ENCODE data around the gene CCDC12.
"Not testable (repeated sequence)": the region's sequence is repeated elsewhere in the genome, so short reads cannot be mapped to it uniquely, and the experiment has no call there.

CCDC12 gene

DNA sequence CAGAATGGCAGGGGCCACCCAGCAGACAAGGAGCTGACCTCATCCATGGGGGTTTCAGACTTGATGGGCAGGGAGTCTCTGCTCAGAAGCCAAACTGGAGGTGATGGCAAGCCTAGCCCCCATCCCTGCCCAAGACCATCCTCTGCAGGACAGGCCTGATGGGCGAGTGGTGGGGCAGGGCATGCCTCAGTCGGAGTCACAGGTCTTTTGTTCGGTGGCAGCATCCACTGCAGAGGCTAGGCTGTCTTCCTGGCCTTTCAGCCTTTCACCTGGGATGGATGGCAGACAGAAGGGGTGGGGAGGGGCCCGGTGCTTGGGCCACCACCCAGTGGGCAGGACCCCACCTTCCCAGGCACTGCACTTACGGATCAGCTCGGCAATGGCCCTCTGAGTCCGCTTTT lies 54.7 kb downstream of the CCDC12 start:
- no peak for FAIRE-seq

DNA sequence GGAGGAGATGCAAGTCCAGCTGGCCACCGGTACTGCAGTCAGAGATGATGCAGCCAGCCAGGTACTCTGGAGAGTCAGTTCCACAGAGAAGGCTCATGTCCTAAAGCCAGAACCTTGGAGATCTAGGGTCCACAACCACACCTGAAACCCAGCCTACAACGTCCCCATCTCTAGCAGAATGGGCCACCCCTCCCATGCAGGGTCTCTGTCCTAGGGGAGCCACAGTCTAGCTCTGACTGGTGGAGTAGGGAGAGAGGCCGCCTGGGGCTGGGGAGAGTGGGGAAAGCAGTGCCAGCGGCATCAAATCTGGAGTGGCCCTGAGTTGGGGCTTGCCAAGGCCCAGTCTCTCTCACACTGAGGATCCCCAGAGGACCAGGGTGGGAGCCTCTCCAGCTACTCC lies 55.5 kb downstream of the CCDC12 start:
- FAIRE-seq: no peak

DNA sequence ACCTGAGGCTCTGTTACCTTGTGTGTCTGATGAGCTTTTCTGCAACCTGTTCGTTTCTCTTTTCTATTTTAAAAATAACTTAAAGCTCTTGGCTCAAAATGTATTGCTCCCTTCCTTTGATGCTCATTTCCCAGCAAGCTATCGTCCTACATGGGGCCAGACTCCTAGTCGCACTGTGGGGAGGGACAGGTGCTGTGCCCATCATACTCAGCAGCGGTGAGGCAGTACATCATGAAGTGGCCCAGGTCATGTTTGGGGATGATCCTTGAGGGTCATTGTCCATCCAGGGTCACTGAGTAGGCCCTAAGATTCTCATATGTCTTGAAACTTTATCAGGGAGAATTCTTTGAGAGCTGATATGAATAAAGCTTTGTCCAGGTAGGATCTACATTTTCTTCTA lies 57.9 kb downstream of the CCDC12 start:
- FAIRE-seq: no peak

DNA sequence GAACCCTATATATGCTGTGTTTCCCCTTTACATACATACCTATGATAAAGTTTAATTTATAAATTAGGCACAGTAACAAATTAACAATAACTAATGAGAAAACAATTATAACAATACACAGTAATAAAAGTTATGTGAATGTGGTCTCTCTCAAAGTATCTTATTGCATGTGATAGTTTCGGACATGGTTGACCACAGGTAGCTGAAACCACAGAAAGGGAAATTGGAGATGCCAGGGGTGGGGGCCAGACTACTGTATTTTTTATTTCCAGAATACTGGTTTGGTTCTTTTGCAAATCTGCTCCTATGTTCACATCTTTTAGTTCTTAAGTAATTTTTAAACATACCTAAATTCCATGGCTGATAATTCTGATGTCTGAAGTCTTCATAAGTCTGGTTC lies 58.3 kb downstream of the CCDC12 start:
- no peak for FAIRE-seq

DNA sequence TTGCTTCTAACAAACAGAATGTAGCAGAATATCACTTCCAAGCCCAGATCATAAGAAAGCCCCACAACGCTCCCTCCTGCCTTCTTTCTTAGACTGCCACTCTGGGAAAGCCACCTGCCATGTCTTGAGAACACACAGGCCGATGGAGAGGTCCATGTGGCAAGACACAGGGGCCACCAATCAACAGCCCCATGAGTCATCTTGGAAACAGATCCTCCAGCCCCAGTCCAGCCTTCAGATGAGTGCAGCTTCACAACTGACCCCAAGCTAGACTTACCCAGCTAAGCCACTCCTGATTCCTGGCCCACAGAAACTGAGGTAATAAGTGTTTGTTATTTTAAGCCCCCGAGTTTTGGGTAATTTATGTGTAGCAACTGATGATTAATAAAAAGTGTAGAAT lies 59.3 kb downstream of the CCDC12 start:
- no peak for FAIRE-seq

DNA sequence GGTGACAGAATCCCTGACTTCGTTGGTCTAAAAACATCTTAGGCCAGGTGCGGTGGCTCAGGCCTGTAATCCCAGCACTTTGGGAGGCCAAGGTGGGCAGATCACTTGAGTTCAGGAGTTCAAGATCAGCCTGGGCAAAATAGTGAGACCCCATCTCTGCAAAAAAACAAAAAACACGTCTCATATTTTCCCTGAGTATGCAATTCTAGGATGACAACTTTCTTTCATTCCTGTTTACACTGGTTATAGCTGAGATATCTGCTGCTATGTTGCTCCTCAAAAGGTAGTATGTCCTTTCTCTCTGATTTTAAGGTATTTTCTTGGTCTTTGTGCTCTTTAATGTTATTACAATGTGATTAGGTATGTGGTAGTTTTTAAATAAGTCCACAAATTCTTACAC lies 59.7 kb downstream of the CCDC12 start:
- no peak for FAIRE-seq

DNA sequence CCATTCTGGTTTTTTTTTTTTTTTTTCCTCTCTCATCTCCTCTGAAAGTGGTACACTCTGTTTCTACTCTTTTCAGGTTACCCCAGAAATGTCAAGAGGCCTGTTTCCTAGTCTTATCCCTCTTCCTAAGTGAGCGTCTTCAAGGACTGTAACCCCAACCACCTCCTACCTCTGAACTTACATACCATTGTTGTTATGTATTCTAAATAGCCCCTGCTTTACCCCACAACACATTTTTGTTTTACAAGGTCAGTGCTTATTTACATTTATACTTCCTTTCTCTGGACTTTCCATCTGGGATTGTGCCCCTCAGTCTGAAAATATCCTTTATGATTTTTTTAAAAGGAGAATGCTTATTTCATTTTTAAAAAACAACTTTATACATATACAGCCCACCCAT lies 60.3 kb downstream of the CCDC12 start:
- FAIRE-seq: no peak

DNA sequence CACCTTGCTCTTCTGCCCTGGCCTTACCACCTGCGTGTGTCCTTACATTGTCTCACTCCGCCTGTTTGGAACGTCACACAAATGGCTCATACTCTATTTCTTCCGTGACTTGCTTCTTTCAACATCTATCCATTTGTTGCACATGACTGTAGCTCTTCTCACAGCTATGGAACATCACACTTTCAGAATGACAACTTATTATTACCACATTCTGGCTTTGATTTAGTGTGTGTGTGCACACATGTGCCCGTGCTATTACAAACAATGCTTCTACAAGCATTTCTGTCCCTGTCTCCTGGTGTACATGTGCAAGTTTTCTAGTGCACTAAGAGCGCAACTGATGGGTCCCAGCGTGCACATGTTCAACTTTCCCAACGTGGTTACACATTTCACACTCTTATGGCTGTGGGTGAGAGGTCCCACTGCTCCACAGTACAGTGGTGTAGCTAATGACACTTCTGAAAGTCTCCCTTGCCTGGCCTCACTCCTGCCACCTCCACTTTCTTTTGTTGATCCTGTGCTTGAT lies 61.2 kb downstream of the CCDC12 start:
- FAIRE-seq: no peak

DNA sequence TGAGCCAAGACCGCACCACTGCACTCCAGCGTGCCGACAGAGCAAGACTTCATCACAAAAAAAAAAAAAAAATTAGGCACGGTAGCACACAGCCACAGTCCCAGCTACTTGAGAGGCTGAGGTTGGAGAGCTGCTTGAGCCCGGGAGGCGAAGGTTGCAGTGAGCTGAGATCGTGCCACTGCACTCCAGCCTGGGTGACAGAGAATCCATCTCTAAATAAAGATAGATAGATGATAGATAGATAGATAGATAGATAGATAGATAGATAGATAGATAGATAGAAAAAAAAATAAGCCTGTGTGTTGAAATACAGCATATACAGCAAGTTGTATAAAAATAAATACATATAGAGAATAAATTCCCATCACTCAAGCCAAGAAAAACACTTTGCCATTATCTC lies 61.7 kb downstream of the CCDC12 start:
- no peak for FAIRE-seq

DNA sequence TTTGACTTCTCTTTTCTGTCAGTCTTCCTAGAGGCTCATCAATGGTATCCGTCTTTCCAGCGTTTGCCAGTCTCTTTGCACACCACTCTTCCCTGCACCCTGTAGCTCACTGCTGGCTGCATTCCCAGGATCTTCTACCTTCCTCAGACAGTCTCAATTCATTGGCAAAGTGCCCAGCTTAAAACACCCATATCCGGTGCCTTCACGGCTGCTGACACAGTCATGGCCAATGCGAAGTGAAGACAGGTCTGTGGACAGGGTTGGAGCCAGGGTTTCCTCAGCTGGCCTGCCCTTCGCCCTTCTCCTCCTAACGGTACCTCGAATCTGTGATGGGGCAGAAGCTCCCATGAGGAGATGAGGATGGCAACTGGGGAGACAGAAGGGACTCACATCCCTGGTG lies 62.9 kb downstream of the CCDC12 start:
- FAIRE-seq: no peak

DNA sequence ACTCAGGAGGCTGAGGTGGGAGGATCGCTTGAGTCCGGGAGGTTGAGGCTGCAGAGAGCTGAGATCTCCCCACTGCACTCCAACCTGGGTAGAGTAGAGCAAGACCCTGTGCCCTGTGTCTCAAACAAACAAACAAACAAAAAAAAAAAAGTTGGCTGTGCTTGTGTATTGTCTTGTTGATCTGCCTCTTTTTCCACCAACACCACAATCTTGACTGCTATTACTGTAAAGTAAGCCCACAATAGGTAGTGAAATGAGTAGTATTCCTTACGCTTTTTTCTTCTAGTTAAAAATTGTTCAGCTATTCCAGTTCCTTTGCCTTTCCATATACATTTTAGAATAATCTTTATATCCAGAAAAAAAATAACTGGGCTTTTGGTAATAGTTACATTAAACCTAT lies 63.6 kb downstream of the CCDC12 start:
- no peak for FAIRE-seq

DNA sequence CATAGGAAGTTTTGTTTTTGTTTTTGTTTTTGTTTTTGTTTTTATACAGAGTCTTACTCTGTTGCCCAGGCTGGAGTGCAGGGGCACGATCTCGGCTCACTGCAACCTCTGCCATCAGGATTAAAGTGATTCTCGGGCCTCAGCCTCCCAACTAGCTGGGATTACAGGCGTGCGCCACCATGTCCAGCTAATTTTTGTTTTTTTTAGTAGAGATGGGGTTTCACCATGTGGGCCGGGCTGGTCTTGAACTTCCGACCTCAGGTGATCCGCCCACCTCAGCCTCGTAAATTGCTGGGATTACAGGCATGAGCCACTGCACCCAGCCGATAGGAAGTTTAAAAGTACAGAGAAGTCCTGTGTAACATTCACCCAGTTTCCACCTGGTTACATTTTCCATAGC lies 65.6 kb downstream of the CCDC12 start:
- not testable (repeated sequence) for FAIRE-seq

DNA sequence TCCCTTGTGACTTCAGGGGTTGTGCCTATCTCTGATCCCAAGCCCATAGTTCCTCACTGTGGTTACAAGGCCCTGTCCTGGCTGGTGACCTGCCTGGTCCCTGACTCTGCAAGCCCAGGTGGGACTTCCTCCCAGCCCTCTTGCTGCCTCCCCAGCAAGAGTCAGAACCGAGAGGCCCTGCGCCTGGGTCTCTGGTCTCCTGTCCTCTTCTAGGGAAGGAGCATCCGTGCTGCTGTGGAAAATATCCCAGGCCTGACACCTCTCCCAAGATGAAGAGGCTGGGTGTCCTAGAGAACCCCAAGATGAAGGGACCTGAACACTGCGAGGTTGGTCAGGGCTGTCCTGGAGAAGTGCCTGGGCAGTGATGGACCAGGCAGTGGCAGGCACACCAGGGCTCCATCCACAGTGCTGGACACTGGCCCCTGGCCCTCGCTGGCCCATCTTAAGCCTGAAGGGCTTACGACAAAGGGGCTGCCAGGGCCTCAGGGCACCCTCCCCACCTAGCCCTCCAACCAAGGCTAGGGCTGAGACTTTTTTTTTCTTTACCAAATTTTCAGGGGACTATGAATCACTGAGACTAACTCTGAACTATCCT lies 66.3 kb downstream of the CCDC12 start:
- FAIRE-seq: no peak

DNA sequence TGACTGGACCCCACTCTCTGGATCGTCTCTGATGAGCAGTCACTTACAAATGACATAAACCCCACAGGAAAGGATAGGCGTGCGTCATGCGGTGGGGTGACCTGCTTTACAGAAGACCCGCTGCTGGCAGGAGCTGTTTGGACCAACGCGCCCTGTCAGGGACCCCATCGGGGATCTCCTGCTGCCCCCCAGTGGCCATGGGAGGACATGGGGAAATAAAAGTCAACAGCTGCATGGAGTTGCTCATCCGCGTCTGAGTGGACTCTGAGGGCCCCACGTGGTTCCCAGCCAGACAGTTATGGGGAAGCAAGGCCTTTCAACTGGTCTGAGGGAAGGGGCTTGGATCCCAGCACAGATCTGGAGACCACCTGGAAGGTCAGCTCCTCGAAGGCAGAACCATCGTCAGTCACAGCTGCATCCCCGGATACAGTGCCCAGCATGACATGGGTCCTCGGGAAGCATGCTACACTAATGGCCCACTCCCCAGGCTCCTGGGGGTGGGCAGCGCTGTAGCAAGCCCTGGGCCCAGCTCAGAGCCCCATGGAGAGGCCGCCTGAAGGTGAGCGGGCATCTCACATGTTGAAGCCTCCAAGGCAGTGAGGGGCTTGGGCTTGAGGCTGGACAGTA lies 66.9 kb downstream of the CCDC12 start:
- FAIRE-seq: no peak

DNA sequence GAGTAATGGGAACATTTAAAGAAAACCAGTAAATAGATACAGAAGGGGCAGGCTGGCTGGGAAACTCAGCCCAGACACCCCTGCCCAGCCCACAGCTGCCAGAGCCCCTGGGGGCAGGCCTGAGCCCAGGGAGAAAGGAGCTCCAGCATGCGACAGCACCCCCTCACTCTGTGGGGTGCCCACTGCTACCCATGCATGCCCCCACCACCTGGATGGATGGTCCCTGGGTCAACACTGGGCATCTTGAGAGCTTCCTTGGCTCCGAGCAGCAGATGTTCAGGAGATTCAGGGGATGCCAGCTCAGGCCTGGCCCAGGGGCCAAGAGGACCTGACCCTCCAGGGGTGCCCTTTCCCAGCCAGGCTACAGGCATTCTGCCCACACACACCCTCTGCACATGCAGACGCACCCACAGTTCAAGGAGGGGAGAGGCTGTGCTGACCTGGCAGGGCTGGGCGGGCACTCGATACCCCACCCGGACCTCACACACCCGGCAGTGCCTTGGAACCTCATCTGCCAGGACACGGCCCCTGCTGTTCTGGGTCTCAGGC lies 67.5 kb downstream of the CCDC12 start:
- no peak for FAIRE-seq

DNA sequence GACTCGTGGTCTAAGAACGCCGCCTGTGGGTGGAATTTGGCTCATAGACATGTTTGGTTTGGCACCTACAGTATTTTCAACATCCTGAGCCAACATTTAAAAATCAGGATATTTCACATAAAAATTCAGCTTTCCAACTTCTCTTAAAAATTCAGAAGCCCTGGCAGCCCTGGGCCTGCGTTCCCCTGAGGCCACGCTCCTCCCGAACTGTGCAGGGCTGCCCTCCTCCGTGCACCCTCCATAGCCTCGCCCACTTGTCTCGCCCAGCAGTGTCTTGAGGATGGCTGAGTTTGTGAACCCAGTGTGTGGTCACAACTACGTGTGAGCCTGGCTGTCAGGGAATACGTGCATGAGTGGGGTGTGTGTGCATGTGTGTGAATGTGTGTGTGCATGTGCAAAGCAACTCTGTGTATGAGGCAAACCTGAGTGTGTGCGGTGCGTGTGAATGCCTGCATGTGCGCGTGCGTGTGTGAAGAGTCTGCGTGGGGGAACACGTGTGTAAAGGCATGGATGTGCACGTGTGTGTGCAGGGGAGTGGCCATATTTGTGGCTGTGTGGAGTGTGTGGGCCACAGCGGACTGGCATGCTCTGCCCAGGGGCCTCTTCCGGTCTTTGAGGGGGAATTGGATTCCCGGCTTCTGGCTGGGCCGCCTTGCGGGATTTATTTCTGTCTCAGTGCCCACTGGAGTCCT lies 68.1 kb downstream of the CCDC12 start:
- no peak for FAIRE-seq

DNA sequence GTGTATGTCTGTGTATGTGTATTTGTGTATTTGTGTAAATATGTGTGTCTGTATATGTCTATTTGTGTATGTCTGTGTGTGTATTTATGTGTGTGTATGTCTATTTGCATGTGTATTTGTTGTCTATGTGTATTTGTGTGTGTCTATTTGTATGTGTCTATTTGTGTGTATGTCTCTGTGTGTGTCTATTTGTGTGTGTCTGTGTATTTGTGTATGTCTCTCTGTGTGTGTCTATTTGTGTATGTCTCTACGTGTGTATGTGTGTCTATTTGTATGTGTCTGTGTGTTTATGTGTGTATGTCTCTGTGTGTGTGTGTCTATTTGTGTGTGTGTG lies 68.6 kb downstream of the CCDC12 start:
- no peak for FAIRE-seq

DNA sequence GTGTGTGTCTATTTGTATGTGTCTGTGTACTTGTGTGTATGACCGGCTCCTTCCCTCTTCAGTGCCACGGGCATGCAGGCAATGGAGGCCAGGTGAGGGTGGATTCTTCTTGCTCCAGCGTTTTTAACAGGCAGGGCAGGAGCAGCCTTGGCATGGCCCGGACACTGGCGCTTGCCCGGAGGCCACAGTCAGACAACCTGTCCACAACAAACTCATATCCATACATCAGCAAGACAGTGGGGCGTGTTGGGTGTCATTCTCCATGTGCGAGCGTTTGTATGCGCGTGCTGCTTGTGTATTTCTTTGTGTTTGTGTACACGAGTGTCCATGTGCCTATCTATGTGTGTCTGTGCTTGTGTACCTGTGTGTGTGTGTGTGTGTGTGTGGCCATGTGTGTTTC lies 69.3 kb downstream of the CCDC12 start:
- FAIRE-seq: no peak

DNA sequence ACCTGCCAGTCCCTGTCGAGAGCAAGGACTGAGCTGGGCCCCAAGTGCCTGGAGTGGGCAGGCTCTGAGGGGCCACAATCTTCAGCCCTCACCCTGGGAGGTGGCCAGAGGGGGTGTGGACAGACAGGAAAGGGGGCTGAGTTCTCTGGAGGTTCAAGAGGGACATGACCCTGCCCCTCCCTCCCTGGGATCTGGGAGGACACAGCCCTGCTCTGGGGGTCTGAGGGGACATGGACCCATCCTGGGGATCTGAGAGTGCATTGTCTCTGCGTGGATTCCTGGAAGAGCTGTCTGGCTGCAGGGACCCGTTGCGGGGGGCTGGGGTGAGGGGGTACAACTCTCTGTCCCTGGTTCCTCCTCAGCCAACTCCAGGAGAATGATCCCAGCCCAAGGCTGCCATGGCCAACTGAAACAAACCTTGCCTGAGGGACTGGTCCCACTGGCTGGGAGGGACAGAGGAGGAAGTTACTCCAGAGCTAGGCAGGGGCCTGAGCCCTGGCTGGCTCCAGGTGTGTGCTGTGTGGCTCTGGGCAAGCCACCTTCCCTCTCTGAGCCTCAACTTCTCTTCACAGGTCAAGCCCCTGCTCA lies 70.0 kb downstream of the CCDC12 start:
- FAIRE-seq: no peak

DNA sequence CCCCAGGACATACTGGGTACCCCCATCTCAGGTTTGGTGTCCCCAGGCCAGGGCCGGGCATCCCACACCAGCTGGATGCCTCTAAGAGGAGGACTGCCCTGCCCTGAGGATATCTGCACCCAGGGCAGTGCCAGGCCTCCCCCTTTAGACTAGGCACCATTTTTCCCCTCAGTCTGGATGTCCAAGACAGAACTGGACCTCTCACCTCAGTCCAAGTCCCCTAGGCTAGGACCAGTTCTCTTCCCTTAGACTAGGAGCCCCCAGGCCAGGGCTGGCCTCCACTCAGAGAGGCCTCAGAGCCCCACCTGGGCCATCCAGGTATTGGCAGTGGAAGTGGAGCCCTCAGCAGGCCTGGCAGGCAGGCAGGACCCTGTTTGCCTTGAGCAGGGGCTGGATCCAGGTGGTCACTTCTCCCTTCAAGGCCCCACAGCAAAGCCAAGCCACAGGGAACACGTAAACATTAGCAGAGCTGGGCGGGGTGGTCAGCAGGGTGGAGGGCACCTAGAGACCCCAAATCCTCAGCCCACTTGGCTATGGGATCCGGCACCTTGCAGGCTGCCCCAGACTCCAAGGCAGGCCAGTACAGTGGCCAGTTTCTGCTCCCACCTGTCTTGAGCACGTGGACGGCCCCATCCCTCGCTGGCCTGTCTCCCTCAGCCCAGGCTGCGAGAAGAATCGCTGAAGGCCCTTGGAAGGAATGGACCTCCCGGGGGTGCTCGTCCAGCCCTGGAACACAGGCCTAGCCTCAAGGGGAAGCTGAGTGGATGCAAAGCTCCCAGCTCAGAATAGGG lies 70.7 kb downstream of the CCDC12 start:
- no peak for FAIRE-seq

DNA sequence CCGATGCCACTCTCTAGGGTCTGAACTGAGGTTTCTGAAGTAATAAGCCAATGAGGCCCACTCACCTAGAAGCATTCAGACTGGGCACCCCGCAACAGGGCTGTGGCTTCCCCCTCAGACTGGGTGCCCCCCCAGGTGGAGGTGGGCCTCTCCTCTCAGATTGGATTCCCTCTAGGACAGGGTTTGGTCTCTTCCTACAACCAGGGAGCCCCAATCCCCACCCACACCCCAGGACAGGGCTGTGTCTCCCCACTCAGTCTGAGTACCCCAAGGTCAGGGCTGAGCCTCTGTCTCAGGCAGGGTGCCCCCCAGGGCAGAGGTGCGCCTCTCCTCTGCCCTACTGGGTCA lies 71.4 kb downstream of the CCDC12 start:
- no peak for FAIRE-seq

DNA sequence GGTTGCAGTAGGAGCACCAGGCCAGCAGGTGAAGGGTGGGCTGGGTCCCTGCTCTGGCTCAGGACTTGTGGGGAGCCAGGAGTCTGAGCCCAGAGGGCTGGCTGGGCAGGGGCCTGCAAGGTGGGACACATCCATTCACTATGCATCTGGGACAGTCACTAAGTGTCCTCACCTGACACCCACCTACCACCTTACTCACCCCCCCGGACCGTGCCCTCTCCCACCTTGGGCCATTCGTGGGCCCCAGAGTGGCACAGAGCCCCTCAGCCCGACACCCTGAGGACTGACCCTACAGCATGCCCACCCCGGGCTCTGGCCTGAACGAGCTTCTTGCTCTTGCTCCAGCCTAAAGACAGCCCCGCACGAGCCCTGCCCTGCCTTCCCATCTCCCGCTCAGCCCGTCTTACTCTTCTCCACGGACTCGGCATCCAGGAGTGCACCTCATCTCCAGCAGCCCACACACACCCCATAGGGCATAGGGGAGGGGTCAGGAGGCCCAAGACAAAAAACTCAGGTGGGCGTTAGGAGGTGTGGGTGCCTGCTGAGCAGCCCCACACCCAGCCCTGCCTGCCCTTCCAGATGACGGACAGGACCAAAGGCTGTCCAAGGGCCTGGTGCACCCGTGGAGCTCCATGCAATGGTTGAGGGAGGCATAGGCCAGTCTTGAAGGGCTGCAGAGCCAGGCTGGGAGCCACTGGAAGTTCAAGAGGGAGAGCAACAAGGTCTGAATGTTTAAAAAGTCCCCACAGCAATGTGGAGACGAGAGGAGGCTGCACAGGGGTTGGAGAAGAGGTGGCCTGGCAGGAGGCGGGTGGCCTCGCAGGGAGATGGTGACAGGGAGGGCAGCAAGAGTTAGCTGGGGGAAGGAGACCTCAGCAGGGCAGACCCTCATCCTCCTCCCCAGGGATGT lies 72.0 kb downstream of the CCDC12 start:
- FAIRE-seq: no peak
